ENCODE data around the gene MAGOHB.

DNA sequence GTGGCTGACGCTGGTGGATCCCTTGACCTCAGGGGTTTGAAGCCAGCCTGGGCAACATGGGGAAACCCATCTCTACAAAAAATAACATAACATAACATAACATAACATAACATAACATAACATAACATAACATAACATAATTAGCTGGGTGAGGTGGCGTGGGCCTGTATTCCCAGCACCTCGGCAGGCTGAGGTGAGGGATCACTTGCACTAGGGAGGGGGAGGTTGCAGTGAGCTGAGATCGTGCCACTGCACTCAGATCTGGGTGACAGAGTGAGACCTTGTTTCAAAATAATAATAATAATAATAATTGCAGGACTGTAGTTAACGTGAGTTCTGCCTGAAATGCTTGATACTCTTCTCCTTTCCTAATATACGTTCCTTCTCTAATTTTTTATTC, 1.3 kb downstream of the MAGOHB start:
- TF ChIP-seq CTCF (IDR thresholded peaks at IDR 0.05; ENCODE audit: low read depth, low read length) (no peak), EZH2phosphoT487 (IDR thresholded peaks at IDR 0.05; ENCODE audit: low read depth) (no peak)
